GM18499 (cell line): ENCODE measurements around the gene BST2.
"Not testable (repeated sequence)": the region's sequence is repeated elsewhere in the genome, so short reads cannot be mapped to it uniquely, and the experiment has no call there.

Experiments used
- ATAC-seq: cut with Tn5 transposase; IDR thresholded peaks from one replicate; pipeline ENCODE4 v1.9.1; 2021; ENCODE audit warnings: moderate number of reproducible peaks; ENCODE audit not compliant: insufficient read depth, unreplicated experiment

BST2 gene

GRCh38 chr19:17390665-17391370 is 14.6 kb downstream of the BST2 start:
- peak; percentile 52 for ATAC-seq

- no peak for ATAC-seq
These were observed 15.3 kb downstream of the BST2 start for GRCh38 chr19:17389957-17390664.

GRCh38 chr19:17389288-17389687 is 16.1 kb downstream of the BST2 start:
- no peak for ATAC-seq

GRCh38 chr19:17385878-17386611 is 19.4 kb downstream of the BST2 start:
- ATAC-seq, result no peak

GRCh38 chr19:17380426-17381138 is 24.8 kb downstream of the BST2 start:
- no peak for ATAC-seq

GRCh38 chr19:17379221-17379631 is 26.2 kb downstream of the BST2 start:
- no peak for ATAC-seq

- no peak for ATAC-seq
These were observed 27.2 kb downstream of the BST2 start for GRCh38 chr19:17378271-17378670.

GRCh38 chr19:17376935-17377600 is 28.4 kb downstream of the BST2 start, which contains the start of gene PLVAP:
TSS of gene PLVAP (minus strand) at chr19:17377342. CDS start at chr19:17377288, 54 bp downstream.
- ATAC-seq, result no peak

GRCh38 chr19:17370026-17370587 is 35.3 kb downstream of the BST2 start:
- peak; percentile 88 for ATAC-seq

GRCh38 chr19:17365361-17365760 is 40.1 kb downstream of the BST2 start:
- no peak for ATAC-seq

- ATAC-seq, result not testable (repeated sequence)
These were observed 41.4 kb downstream of the BST2 start for GRCh38 chr19:17363852-17364605.

- ATAC-seq, result no peak
These were observed 45.3 kb downstream of the BST2 start for GRCh38 chr19:17359905-17360800.

GRCh38 chr19:17358395-17358794 is 47.0 kb downstream of the BST2 start:
- no peak for ATAC-seq

- no peak for ATAC-seq
These were observed 47.7 kb downstream of the BST2 start for GRCh38 chr19:17357724-17358123.

GRCh38 chr19:17357078-17357666 is 48.3 kb downstream of the BST2 start:
- no peak for ATAC-seq

GRCh38 chr19:17353386-17353785 is 52.0 kb downstream of the BST2 start:
- no peak for ATAC-seq
